Right atrium auricular region (tissue), 2 donors: ENCODE results near the gene DGLUCY. TPM values are rescaled to one million over a fixed set of nuclear protein-coding genes. Genes with fewer than 3 reads are reported as not detected.
A peak's percentile ranks its signal among the peaks of the same experiment; 100 is the strongest.

Experiments
- DNase-seq: peaks from one replicate; pipeline ENCODE4 v3.0.0-alpha.2; 2019; ENCODE audit warnings: low spot score
- H3K27ac ChIP-seq, 2 donors: fragments of 200-600 bp; sonication (generic); 1 replicate in 1 of 2; 2 replicates in 1 of 2; pipeline ENCODE4 v1.5.1; 2016 to 2019
- H3K27me3 ChIP-seq, 2 donors: fragments of 200-600 bp; sonication (generic); one replicate each; pipeline versions ENCODE4 v1.5.1 to v1.6.0; 2017 to 2019
- H3K36me3 ChIP-seq: fragments of 200-600 bp; sonication (generic); one replicate; pipeline ENCODE4 v1.5.1; 2016
- H3K4me1 ChIP-seq, 2 donors: fragments of 200-600 bp; sonication (generic); one replicate each; pipeline versions ENCODE4 v1.5.1 to v1.6.0; 2017 to 2019
- H3K4me3 ChIP-seq, 2 donors: fragments of 200-600 bp; sonication (generic); 1 replicate in 1 of 2; 2 replicates in 1 of 2; pipeline ENCODE4 v1.5.1; 2017 to 2019; ENCODE audit warnings: mild to moderate bottlenecking in 1 of 2, moderate library complexity in 1 of 2
- H3K9me3 ChIP-seq, 2 donors: fragments of 200-600 bp; sonication (generic); one replicate each; pipeline ENCODE4 v1.5.1; 2019
- total RNA-seq, 2 donors: library from RNA; depleted of rRNA; stranded (reverse); fragments of >200 nt; gene quantifications; one replicate each; pipeline ENCODE4 v1.1.0, GENCODE V29; 2016
- TF ChIP-seq, protein P1 (sequence below), 2 donors: fragments of 200-600 bp; sonication (generic); IDR thresholded peaks; one replicate each; pipeline ENCODE4 v1.5.1; 2019; ENCODE audit warnings: antibody characterized with exemption in 2 of 2

DGLUCY gene
- total RNA-seq, 2 donors from 2014 or later: 81.8 to 136 TPM

DNA sequence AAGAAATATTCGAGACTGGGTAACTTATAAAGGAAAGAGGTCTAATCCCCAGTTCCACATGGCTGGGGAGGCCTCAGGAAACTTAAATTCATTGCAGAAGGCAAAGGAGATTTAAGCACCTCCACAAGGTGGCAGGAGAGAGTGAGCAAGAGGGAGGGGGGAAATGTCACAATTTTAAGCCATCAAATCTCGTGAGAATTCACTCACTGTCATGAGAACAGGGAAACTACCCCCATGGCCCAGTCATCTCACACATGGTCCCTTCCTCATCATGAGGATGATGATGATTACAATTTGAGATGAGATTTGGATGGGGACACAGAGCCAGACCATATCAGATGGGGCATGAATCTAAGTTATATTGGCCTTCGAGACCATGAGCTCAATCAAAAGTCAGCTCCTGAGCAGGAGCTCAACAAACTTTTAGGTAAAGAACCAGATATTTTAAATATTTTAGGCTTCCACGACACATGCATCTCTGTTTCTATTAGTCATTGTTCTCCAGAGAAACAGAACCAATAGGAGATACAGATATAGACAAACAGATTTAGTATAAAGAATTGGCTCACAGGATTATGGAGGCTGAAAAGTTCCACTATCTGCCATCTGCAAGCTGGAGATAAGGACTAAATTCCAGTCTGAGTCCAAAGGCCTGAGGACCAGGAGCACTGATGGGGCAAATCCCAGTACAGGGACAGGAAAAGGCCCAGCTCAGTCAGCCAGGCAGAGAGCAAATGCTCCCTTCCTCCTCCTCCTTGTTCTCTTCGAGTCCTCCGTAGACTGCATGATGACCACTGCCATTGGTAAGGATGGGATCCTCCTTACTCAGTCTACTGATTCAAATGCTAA is 24.9 kb downstream of the DGLUCY start:
- TF ChIP-seq, protein P1, sequence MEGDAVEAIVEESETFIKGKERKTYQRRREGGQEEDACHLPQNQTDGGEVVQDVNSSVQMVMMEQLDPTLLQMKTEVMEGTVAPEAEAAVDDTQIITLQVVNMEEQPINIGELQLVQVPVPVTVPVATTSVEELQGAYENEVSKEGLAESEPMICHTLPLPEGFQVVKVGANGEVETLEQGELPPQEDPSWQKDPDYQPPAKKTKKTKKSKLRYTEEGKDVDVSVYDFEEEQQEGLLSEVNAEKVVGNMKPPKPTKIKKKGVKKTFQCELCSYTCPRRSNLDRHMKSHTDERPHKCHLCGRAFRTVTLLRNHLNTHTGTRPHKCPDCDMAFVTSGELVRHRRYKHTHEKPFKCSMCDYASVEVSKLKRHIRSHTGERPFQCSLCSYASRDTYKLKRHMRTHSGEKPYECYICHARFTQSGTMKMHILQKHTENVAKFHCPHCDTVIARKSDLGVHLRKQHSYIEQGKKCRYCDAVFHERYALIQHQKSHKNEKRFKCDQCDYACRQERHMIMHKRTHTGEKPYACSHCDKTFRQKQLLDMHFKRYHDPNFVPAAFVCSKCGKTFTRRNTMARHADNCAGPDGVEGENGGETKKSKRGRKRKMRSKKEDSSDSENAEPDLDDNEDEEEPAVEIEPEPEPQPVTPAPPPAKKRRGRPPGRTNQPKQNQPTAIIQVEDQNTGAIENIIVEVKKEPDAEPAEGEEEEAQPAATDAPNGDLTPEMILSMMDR (IDR thresholded peaks at IDR 0.05): peak in 1 of 2 donors; percentile 59
- no peaks in the 10 kb centered on the region for H3K9me3 ChIP-seq
- DNase-seq: no peak
- H3K27me3 ChIP-seq: no peaks in the 10 kb centered on the region
- H3K36me3 ChIP-seq: peaks cover 12% of the 10 kb centered on the region
- H3K4me1 ChIP-seq: peaks cover 0 to 15% of the 10 kb centered on the region in 2 donors
- H3K4me3 ChIP-seq: no peak overlapping the region
- peak overlapping the region in 1 of 2 donors; percentile 3 for H3K27ac ChIP-seq

DNA sequence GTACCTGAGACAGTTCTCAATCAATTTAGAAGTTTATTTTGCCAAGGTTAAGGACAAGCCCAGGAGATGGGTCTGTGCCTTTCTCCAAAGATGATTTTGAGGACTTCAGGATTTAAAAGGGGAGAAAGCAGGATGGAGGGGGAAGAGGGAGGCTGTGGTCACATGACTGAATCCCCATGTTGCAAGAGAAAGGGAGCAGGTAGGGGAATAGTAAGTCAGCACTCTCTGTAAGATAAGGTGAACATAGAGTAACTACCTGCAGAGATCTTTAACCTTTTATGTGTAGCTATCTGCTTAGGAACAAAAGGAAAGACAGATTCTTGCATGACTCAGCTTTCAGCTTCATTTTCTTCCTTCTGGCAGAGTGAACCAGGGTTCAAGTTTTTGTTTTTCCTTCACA is 25.9 kb downstream of the DGLUCY start:
- peaks cover 0 to 26% of the 10 kb centered on the region in 2 donors for H3K4me1 ChIP-seq
- H3K4me3 ChIP-seq: no peak overlapping the region
- no peaks in the 10 kb centered on the region for H3K9me3 ChIP-seq
- H3K36me3 ChIP-seq: peaks cover 9% of the 10 kb centered on the region
- no peaks in the 10 kb centered on the region for H3K27me3 ChIP-seq
- H3K27ac ChIP-seq: no peak overlapping the region
- TF ChIP-seq, protein P1 (IDR thresholded peaks at IDR 0.05): no peak
- DNase-seq: no peak

DNA sequence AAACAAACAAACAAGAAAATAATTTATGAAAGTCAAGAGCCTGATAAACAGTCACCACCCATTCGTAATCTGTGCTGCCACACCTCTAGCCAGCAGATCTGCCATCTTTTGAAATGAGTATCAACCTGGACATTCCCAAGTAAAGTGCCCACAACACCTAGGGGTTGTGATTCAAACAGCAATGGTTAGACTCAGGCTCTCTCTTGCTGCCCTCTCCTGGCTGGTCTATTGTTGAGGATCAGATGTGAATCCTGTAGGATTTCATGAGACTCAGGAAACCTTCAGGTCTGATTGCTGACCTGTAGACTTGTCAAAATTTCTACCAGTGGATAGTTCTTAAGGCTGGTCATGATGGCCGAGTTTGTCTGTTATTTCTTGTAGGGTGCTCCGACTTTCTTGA is 26.8 kb downstream of the DGLUCY start:
- H3K27me3 ChIP-seq: no peaks in the 10 kb centered on the region
- no peak overlapping the region for H3K27ac ChIP-seq
- no peaks in the 10 kb centered on the region for H3K9me3 ChIP-seq
- DNase-seq: no peak
- H3K4me3 ChIP-seq: no peak overlapping the region
- H3K36me3 ChIP-seq: peaks cover 9% of the 10 kb centered on the region
- TF ChIP-seq, protein P1 (IDR thresholded peaks at IDR 0.05): peak in 1 of 2 donors; percentile 50
- peaks cover 0 to 35% of the 10 kb centered on the region in 2 donors for H3K4me1 ChIP-seq

DNA sequence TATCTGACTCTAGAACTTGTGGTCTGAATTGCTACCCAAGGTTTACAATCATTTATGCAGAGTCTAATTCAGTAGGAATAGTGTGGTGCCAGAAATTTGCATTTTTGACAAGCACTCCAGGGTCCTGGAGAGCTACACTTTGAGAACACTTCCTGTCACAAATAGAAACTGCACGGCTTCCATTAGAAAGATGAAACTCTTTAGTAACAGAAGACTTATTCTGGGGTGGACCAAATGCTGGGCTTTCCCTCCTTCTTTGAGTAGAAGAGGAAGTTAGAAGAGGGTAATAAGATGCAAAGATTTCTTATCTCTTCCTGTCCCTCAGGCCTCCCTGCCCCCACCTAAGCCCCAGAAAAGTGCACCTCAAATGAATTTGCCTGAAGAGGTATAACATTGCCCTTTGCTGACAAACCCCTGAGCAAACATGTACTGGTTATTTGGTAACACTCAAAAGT is 28.4 kb downstream of the DGLUCY start:
- Histone ChIP-seq H3K4me1 (peaks cover 0 to 42% of the 10 kb centered on the region in 2 donors), H3K36me3 (peaks cover 13% of the 10 kb centered on the region), H3K27ac (no peak overlapping the region), H3K9me3 (no peaks in the 10 kb centered on the region), H3K27me3 (no peaks in the 10 kb centered on the region), H3K4me3 (no peak overlapping the region)
- no peak for DNase-seq
- TF ChIP-seq, protein P1 (IDR thresholded peaks at IDR 0.05): no peak

DNA sequence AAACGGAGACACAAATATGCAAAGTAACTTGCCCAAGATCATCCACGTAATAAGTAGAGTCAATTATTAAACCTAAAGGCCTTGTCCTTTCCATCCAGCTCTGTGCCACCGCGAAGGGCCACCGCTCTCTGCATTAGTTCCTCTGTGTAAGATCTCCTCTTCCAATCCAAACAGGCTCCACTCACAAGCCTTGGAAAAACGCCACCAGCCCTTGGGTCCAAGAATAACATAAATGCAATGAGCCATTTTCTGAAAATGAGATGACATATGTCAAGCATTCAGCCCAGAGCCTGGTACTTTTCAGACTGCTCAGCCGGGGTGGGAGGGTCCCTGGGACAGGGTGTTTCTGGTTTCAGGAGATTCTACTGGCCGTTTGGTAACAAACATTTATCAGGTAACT is 30.0 kb downstream of the DGLUCY start:
- Histone ChIP-seq H3K36me3 (peaks cover 27% of the 10 kb centered on the region), H3K27me3 (no peaks in the 10 kb centered on the region), H3K27ac (peak overlapping the region; percentile 54 to 57), H3K4me3 (no peak overlapping the region), H3K4me1 (peaks cover 0 to 49% of the 10 kb centered on the region in 2 donors), H3K9me3 (no peaks in the 10 kb centered on the region)
- no peak for DNase-seq
- TF ChIP-seq, protein P1 (IDR thresholded peaks at IDR 0.05): no peak
